ENCODE results near the gene FHL1.

Gene FHL1

GRCh38 chrX:136122207-136122606 lies 25.1 kb upstream of the FHL1 start:
- Histone ChIP-seq H3K4me1 (ENCODE audit: control insufficient read depth in 1 of 2, insufficient read depth in 2 of 2, low read length in 2 of 2) (no peaks in the 10 kb centered on the region), H3K9ac (ENCODE audit: low read depth in 1 of 2, low read length in 2 of 2) (no peak overlapping the region), H3K9me3 (ENCODE audit: control insufficient read depth in 1 of 2, low read length in 2 of 2) (no peaks in the 10 kb centered on the region), H3K4me3 (ENCODE audit: low read depth in 1 of 2, low read length in 2 of 2) (no peak overlapping the region), H3K36me3 (ENCODE audit: control insufficient read depth in 1 of 2, insufficient read depth in 2 of 2, low read length in 2 of 2) (no peaks in the 10 kb centered on the region), H3K27ac (ENCODE audit: low read depth, low read length) (no peak overlapping the region), H3K27me3 (ENCODE audit: control insufficient read depth in 1 of 2, insufficient read depth in 2 of 2, low read length in 2 of 2) (no peaks in the 10 kb centered on the region)

- Histone ChIP-seq H3K9me3 (ENCODE audit: control insufficient read depth in 1 of 2, low read length in 2 of 2) (no peaks in the 10 kb centered on the region), H3K27ac (ENCODE audit: low read depth, low read length) (no peak overlapping the region), H3K4me3 (ENCODE audit: low read depth in 1 of 2, low read length in 2 of 2) (no peak overlapping the region), H3K4me1 (ENCODE audit: control insufficient read depth in 1 of 2, insufficient read depth in 2 of 2, low read length in 2 of 2) (no peaks in the 10 kb centered on the region), H3K9ac (ENCODE audit: low read depth in 1 of 2, low read length in 2 of 2) (no peak overlapping the region), H3K36me3 (ENCODE audit: control insufficient read depth in 1 of 2, insufficient read depth in 2 of 2, low read length in 2 of 2) (no peaks in the 10 kb centered on the region), H3K27me3 (ENCODE audit: control insufficient read depth in 1 of 2, insufficient read depth in 2 of 2, low read length in 2 of 2) (no peaks in the 10 kb centered on the region)
These were observed 22.2 kb upstream of the FHL1 start for GRCh38 chrX:136125106-136125505.

GRCh38 chrX:136126371-136126770 lies 21.0 kb upstream of the FHL1 start:
- Histone ChIP-seq H3K4me1 (ENCODE audit: control insufficient read depth in 1 of 2, insufficient read depth in 2 of 2, low read length in 2 of 2) (no peaks in the 10 kb centered on the region), H3K9me3 (ENCODE audit: control insufficient read depth in 1 of 2, low read length in 2 of 2) (no peaks in the 10 kb centered on the region), H3K9ac (ENCODE audit: low read depth in 1 of 2, low read length in 2 of 2) (no peak overlapping the region), H3K27ac (ENCODE audit: low read depth, low read length) (no peak overlapping the region), H3K4me3 (ENCODE audit: low read depth in 1 of 2, low read length in 2 of 2) (no peak overlapping the region), H3K27me3 (ENCODE audit: control insufficient read depth in 1 of 2, insufficient read depth in 2 of 2, low read length in 2 of 2) (no peaks in the 10 kb centered on the region), H3K36me3 (ENCODE audit: control insufficient read depth in 1 of 2, insufficient read depth in 2 of 2, low read length in 2 of 2) (no peaks in the 10 kb centered on the region)

- H3K9ac ChIP-seq (ENCODE audit: low read depth in 1 of 2, low read length in 2 of 2) = no peak overlapping the region
- H3K27me3 ChIP-seq (ENCODE audit: control insufficient read depth in 1 of 2, insufficient read depth in 2 of 2, low read length in 2 of 2) = no peaks in the 10 kb centered on the region
- H3K4me1 ChIP-seq (ENCODE audit: control insufficient read depth in 1 of 2, insufficient read depth in 2 of 2, low read length in 2 of 2) = no peaks in the 10 kb centered on the region
- H3K36me3 ChIP-seq (ENCODE audit: control insufficient read depth in 1 of 2, insufficient read depth in 2 of 2, low read length in 2 of 2) = no peaks in the 10 kb centered on the region
- no peaks in the 10 kb centered on the region for H3K9me3 ChIP-seq (ENCODE audit: control insufficient read depth in 1 of 2, low read length in 2 of 2)
- H3K27ac ChIP-seq (ENCODE audit: low read depth, low read length) = no peak overlapping the region
- H3K4me3 ChIP-seq (ENCODE audit: low read depth in 1 of 2, low read length in 2 of 2) = no peak overlapping the region
These were observed 20.4 kb upstream of the FHL1 start for GRCh38 chrX:136126872-136127406.

- no peaks in the 10 kb centered on the region for H3K36me3 ChIP-seq (ENCODE audit: control insufficient read depth in 1 of 2, insufficient read depth in 2 of 2, low read length in 2 of 2)
- no peak overlapping the region for H3K4me3 ChIP-seq (ENCODE audit: low read depth in 1 of 2, low read length in 2 of 2)
- H3K27ac ChIP-seq (ENCODE audit: low read depth, low read length) = no peak overlapping the region
- H3K9ac ChIP-seq (ENCODE audit: low read depth in 1 of 2, low read length in 2 of 2) = no peak overlapping the region
- no peaks in the 10 kb centered on the region for H3K27me3 ChIP-seq (ENCODE audit: control insufficient read depth in 1 of 2, insufficient read depth in 2 of 2, low read length in 2 of 2)
- no peaks in the 10 kb centered on the region for H3K9me3 ChIP-seq (ENCODE audit: control insufficient read depth in 1 of 2, low read length in 2 of 2)
- H3K4me1 ChIP-seq (ENCODE audit: control insufficient read depth in 1 of 2, insufficient read depth in 2 of 2, low read length in 2 of 2) = no peaks in the 10 kb centered on the region
These were observed 18.6 kb upstream of the FHL1 start for GRCh38 chrX:136128743-136129142.

GRCh38 chrX:136130931-136131833 lies 16.2 kb upstream of the FHL1 start:
- Histone ChIP-seq H3K27ac (ENCODE audit: low read depth, low read length) (no peak overlapping the region), H3K9me3 (ENCODE audit: control insufficient read depth in 1 of 2, low read length in 2 of 2) (no peaks in the 10 kb centered on the region), H3K9ac (ENCODE audit: low read depth in 1 of 2, low read length in 2 of 2) (no peak overlapping the region), H3K36me3 (ENCODE audit: control insufficient read depth in 1 of 2, insufficient read depth in 2 of 2, low read length in 2 of 2) (no peaks in the 10 kb centered on the region), H3K4me1 (ENCODE audit: control insufficient read depth in 1 of 2, insufficient read depth in 2 of 2, low read length in 2 of 2) (no peaks in the 10 kb centered on the region), H3K4me3 (ENCODE audit: low read depth in 1 of 2, low read length in 2 of 2) (no peak overlapping the region), H3K27me3 (ENCODE audit: control insufficient read depth in 1 of 2, insufficient read depth in 2 of 2, low read length in 2 of 2) (no peaks in the 10 kb centered on the region)

GRCh38 chrX:136138939-136139338 lies 8.4 kb upstream of the FHL1 start:
- no peaks in the 10 kb centered on the region for H3K4me1 ChIP-seq (ENCODE audit: control insufficient read depth in 1 of 2, insufficient read depth in 2 of 2, low read length in 2 of 2)
- no peaks in the 10 kb centered on the region for H3K27me3 ChIP-seq (ENCODE audit: control insufficient read depth in 1 of 2, insufficient read depth in 2 of 2, low read length in 2 of 2)
- no peaks in the 10 kb centered on the region for H3K36me3 ChIP-seq (ENCODE audit: control insufficient read depth in 1 of 2, insufficient read depth in 2 of 2, low read length in 2 of 2)
- H3K9ac ChIP-seq (ENCODE audit: low read depth in 1 of 2, low read length in 2 of 2) = no peak overlapping the region
- no peaks in the 10 kb centered on the region for H3K9me3 ChIP-seq (ENCODE audit: control insufficient read depth in 1 of 2, low read length in 2 of 2)
- no peak overlapping the region for H3K27ac ChIP-seq (ENCODE audit: low read depth, low read length)
- no peak overlapping the region for H3K4me3 ChIP-seq (ENCODE audit: low read depth in 1 of 2, low read length in 2 of 2)

GRCh38 chrX:136141569-136141968 lies 5.8 kb upstream of the FHL1 start:
- H3K27me3 ChIP-seq (ENCODE audit: control insufficient read depth in 1 of 2, insufficient read depth in 2 of 2, low read length in 2 of 2) = peaks cover 3 to 13% of the 10 kb centered on the region in 2 donors
- no peaks in the 10 kb centered on the region for H3K4me1 ChIP-seq (ENCODE audit: control insufficient read depth in 1 of 2, insufficient read depth in 2 of 2, low read length in 2 of 2)
- no peaks in the 10 kb centered on the region for H3K36me3 ChIP-seq (ENCODE audit: control insufficient read depth in 1 of 2, insufficient read depth in 2 of 2, low read length in 2 of 2)
- H3K9ac ChIP-seq (ENCODE audit: low read depth in 1 of 2, low read length in 2 of 2) = no peak overlapping the region
- H3K9me3 ChIP-seq (ENCODE audit: control insufficient read depth in 1 of 2, low read length in 2 of 2) = no peaks in the 10 kb centered on the region
- H3K27ac ChIP-seq (ENCODE audit: low read depth, low read length) = no peak overlapping the region
- H3K4me3 ChIP-seq (ENCODE audit: low read depth in 1 of 2, low read length in 2 of 2) = no peak overlapping the region

- Histone ChIP-seq H3K36me3 (ENCODE audit: control insufficient read depth in 1 of 2, insufficient read depth in 2 of 2, low read length in 2 of 2) (no peaks in the 10 kb centered on the region), H3K27ac (ENCODE audit: low read depth, low read length) (no peak overlapping the region)
These were observed 4.7 kb upstream of the FHL1 start for GRCh38 chrX:136142592-136142991.

GRCh38 chrX:136143711-136144110 lies 3.6 kb upstream of the FHL1 start:
- H3K4me1 ChIP-seq (ENCODE audit: control insufficient read depth in 1 of 2, insufficient read depth in 2 of 2, low read length in 2 of 2) = no peaks in the 10 kb centered on the region
- H3K9ac ChIP-seq (ENCODE audit: low read depth in 1 of 2, low read length in 2 of 2) = no peak overlapping the region
- H3K27ac ChIP-seq (ENCODE audit: low read depth, low read length) = no peak overlapping the region
- no peaks in the 10 kb centered on the region for H3K36me3 ChIP-seq (ENCODE audit: control insufficient read depth in 1 of 2, insufficient read depth in 2 of 2, low read length in 2 of 2)
- H3K27me3 ChIP-seq (ENCODE audit: control insufficient read depth in 1 of 2, insufficient read depth in 2 of 2, low read length in 2 of 2) = peaks cover 3 to 15% of the 10 kb centered on the region in 2 donors
- H3K4me3 ChIP-seq (ENCODE audit: low read depth in 1 of 2, low read length in 2 of 2) = no peak overlapping the region
- H3K9me3 ChIP-seq (ENCODE audit: control insufficient read depth in 1 of 2, low read length in 2 of 2) = no peaks in the 10 kb centered on the region

More at GRCh38 chrX:136142592-136142991, 4.7 kb upstream of the FHL1 start:
- Histone ChIP-seq H3K4me3 (ENCODE audit: low read depth in 1 of 2, low read length in 2 of 2) (no peak overlapping the region), H3K4me1 (ENCODE audit: control insufficient read depth in 1 of 2, insufficient read depth in 2 of 2, low read length in 2 of 2) (no peaks in the 10 kb centered on the region), H3K9ac (ENCODE audit: low read depth in 1 of 2, low read length in 2 of 2) (no peak overlapping the region), H3K27me3 (ENCODE audit: control insufficient read depth in 1 of 2, insufficient read depth in 2 of 2, low read length in 2 of 2) (peaks cover 3 to 15% of the 10 kb centered on the region in 2 donors), H3K9me3 (ENCODE audit: control insufficient read depth in 1 of 2, low read length in 2 of 2) (no peaks in the 10 kb centered on the region)

All from duodenal mucosa (tissue), 2 donors.